ENCODE measurements around the gene LEP. TPM values are rescaled to one million over a fixed set of nuclear protein-coding genes. Genes with fewer than 3 reads are reported as not detected.

The LEP gene
- total and polyA plus RNA-seq, 7 donors: 0.16 to 5.4 (median 0.85) TPM; not detected in 3

DNA sequence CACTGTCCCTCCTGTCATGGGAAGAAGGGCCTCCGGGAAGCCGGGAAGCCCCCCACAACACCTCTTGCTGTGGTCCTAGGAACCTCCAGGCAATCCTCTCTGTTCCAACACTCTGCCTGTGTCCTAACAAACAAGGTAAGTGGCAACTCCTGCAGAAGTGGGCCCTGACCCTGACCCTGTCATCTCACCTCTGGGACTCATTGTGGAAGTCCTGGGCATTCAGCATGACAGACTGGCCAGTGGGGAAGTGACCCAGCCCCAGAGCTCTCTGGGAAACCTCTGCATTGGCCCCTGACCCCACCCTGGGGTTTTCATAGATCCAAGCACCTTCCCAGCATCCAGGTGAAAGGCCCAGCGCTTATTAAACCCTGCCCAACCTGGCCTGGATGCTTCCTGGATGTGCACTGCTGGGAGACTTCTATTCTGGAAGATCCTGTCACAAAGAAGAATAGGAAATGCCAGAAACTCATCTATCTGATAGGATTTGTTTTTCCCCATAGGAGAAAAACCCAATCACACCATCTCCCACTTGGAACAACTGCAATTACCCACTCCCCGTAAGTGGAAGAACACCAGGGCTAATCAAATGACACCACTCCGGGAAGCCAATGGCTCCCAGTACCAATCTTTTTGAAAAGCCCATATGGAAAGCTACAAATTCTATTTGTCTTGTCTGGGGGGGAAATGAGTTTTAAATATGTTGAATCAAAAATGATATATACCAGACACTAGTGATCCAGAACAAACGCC lies 24.3 kb downstream of the LEP start:
- no peak overlapping the region for H3K4me3 ChIP-seq
- no peaks in the 10 kb centered on the region for H3K9me3 ChIP-seq
- TF ChIP-seq, protein P1, sequence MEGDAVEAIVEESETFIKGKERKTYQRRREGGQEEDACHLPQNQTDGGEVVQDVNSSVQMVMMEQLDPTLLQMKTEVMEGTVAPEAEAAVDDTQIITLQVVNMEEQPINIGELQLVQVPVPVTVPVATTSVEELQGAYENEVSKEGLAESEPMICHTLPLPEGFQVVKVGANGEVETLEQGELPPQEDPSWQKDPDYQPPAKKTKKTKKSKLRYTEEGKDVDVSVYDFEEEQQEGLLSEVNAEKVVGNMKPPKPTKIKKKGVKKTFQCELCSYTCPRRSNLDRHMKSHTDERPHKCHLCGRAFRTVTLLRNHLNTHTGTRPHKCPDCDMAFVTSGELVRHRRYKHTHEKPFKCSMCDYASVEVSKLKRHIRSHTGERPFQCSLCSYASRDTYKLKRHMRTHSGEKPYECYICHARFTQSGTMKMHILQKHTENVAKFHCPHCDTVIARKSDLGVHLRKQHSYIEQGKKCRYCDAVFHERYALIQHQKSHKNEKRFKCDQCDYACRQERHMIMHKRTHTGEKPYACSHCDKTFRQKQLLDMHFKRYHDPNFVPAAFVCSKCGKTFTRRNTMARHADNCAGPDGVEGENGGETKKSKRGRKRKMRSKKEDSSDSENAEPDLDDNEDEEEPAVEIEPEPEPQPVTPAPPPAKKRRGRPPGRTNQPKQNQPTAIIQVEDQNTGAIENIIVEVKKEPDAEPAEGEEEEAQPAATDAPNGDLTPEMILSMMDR (IDR thresholded peaks at IDR 0.05): no peak
- TF ChIP-seq POLR2AphosphoS5 (IDR thresholded peaks at IDR 0.05): no peak
- TF ChIP-seq EP300 (IDR thresholded peaks at IDR 0.05): no peak
- WGBS, 2 donors: 94% methylated on average over 6 of the region's 6 CpGs
- intact Hi-C loops (cut with DNase I): no loop called here
- H3K27me3 ChIP-seq: peaks cover 0 to 10% (median 0%) of the 10 kb centered on the region in 3 donors
- DNase-seq: no peak
- no peaks in the 10 kb centered on the region for H3K36me3 ChIP-seq
- no peak overlapping the region for H3K27ac ChIP-seq
- H3K4me1 ChIP-seq: peaks cover 0 to 19% (median 13%) of the 10 kb centered on the region in 4 donors

DNA sequence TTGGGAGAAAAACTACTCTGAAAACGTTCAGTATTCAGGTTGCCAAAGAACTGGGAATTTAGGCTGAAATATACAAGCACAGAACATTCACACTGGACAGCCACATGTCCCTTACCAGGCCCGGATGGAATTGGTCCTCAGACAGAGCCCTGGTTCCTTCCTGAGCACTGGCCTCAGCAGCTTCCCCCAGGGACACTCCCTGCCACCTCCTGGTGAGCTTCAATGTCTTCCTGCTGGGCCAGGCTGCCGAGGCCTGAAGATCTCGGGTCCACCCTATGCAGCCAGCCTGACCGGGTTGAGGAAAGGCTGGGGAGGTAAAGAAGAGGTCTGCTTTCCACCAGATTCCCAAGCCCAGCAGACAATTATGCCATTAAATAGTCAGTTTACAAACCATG lies 24.8 kb downstream of the LEP start:
- Histone ChIP-seq H3K4me1 (peaks cover 0 to 22% (median 15%) of the 10 kb centered on the region in 4 donors), H3K27ac (no peak overlapping the region), H3K4me3 (no peak overlapping the region), H3K27me3 (peaks cover 0 to 16% (median 3%) of the 10 kb centered on the region in 3 donors), H3K9me3 (no peaks in the 10 kb centered on the region), H3K36me3 (no peaks in the 10 kb centered on the region)
- TF ChIP-seq EP300 (IDR thresholded peaks at IDR 0.05): no peak
- TF ChIP-seq, protein P1 (IDR thresholded peaks at IDR 0.05): no peak
- no peak for TF ChIP-seq POLR2AphosphoS5 (IDR thresholded peaks at IDR 0.05)
- TF ChIP-seq POLR2A (IDR thresholded peaks at IDR 0.05): no peak
- intact Hi-C loops (cut with DNase I): no loop called here
- DNase-seq: no peak
- WGBS, 2 donors: 48 to 60% methylated on average over 5 of the region's 5 CpGs

GRCh38 chr7:128266529-128266882 lies 25.4 kb downstream of the LEP start:
- Histone ChIP-seq H3K27me3 (peaks cover 0 to 22% (median 5%) of the 10 kb centered on the region in 3 donors), H3K36me3 (no peaks in the 10 kb centered on the region), H3K9me3 (no peaks in the 10 kb centered on the region), H3K27ac (peak overlapping the region in 2 of 4 donors; percentile 67 to 72), H3K4me1 (peaks cover 0 to 28% (median 18%) of the 10 kb centered on the region in 4 donors), H3K4me3 (peak overlapping the region in 3 of 4 donors; percentile 5 to 30 (median 24))
- no peak for TF ChIP-seq EP300 (IDR thresholded peaks at IDR 0.05)
- TF ChIP-seq POLR2AphosphoS5 (IDR thresholded peaks at IDR 0.05): no peak
- no peak for TF ChIP-seq POLR2A (IDR thresholded peaks at IDR 0.05)
- TF ChIP-seq, protein P1 (IDR thresholded peaks at IDR 0.05): no peak
- no peak for DNase-seq
- intact Hi-C loops (cut with DNase I): no loop called here
- 89 to 93% methylated on average over 1 of the region's 1 CpG for WGBS, 2 donors

DNA sequence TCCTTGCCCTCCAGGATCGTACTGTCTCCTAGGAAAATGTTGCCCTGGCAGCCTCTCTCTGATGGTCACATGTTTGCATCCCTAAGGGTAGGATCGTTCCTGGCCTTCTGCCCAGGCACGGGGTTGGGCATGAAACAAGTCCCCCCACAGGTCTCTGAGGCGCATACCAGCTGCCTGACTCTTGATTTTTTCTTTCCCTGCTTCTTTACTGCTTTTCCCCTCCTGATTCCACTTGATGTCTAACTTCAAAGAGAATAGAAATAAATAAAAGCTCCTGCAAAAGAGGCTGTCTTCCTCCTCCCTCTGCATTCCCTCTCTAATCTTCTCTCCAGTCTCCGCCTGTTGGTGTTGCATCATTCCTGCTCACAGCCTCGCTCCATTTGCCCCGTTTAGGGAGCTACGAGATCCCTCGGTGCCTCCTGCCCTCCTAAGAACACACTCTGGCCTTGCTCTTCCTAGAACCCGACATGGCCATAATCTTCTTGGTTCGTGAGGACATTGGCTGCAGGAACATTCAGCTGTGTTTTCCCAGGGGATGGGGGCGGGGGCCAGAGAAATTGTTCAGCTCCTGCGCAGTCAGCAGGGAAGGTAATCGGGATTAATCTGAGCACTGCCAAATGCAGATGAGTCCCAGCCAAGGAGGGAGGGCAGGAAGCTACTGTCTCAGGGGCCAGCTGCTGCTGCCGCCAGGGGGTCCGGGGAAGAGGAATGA lies 26.0 kb downstream of the LEP start:
- DNase-seq: peak; percentile 86
- peaks cover 0 to 34% (median 21%) of the 10 kb centered on the region in 4 donors for H3K4me1 ChIP-seq
- H3K4me3 ChIP-seq: peak overlapping the region in 3 of 4 donors; percentile 5 to 30 (median 24)
- H3K9me3 ChIP-seq: no peaks in the 10 kb centered on the region
- H3K36me3 ChIP-seq: no peaks in the 10 kb centered on the region
- peaks cover 0 to 27% (median 5%) of the 10 kb centered on the region in 3 donors for H3K27me3 ChIP-seq
- 40 to 56% methylated on average over 16 of the region's 16 CpGs for WGBS, 2 donors
- TF ChIP-seq, protein P1 (IDR thresholded peaks at IDR 0.05): no peak
- peak in 1 of 4 donors; percentile 21 for TF ChIP-seq POLR2AphosphoS5 (IDR thresholded peaks at IDR 0.05)
- peak overlapping the region; percentile 1 to 72 (median 54) for H3K27ac ChIP-seq
- intact Hi-C loops (cut with DNase I): no loop called here
